Nephron progenitor cell (in vitro differentiated cells): Measurements from ENCODE around the gene COPB1.

Experiments
- DNase-seq: peaks from one replicate; pipeline ENCODE4 v3.0.0; 2021
- H3K27ac Mint-ChIP-seq: 2 replicates; pipeline ENCODE4 v1.8.0; 2021; ENCODE audit warnings: mild to moderate bottlenecking, moderate library complexity, mixed read lengths
- H3K27me3 Mint-ChIP-seq: 2 replicates; pipeline ENCODE4 v1.8.0; 2021; ENCODE audit warnings: mild to moderate bottlenecking, low read depth, mixed read lengths; ENCODE audit not compliant: poor library complexity
- H3K36me3 Mint-ChIP-seq: 2 replicates; pipeline ENCODE4 v1.8.0; 2021; ENCODE audit warnings: low read depth, mixed read lengths
- H3K4me1 Mint-ChIP-seq: 2 replicates; pipeline ENCODE4 v1.8.0; 2021; ENCODE audit warnings: mixed read lengths
- H3K4me3 Mint-ChIP-seq: 2 replicates; pipeline ENCODE4 v1.8.0; 2021; ENCODE audit warnings: mild to moderate bottlenecking, moderate library complexity, mixed read lengths
- H3K9me3 Mint-ChIP-seq: 2 replicates; pipeline ENCODE4 v1.8.0; 2021; ENCODE audit warnings: mild to moderate bottlenecking, moderate library complexity, mixed read lengths
- TF ChIP-seq, protein P1 (sequence below): fragments of 200-600 bp; sonication (generic); IDR thresholded peaks from 2 replicates; pipeline ENCODE4 v1.5.0; 2021; ENCODE audit warnings: antibody characterized with exemption

The COPB1 gene

DNA sequence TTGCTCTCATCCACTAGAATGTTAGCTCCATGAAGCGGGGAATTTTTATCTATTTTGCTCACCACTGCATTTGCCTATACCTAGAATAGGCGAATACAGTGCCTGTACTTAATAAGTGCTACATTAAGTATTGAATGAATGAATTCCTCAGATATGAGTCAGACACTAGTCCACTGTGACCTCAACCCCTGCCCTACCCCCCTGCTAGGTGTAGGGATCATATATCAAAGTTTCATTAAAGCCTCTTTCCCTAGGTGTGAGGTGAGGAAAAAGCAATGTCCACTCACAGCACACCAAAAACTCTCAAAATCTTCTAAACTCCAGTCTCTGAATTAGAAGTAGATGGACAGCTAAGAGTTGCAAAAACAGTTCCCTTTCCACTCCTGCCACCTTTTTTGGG lies 30.3 kb upstream of the COPB1 start:
- Mint-ChIP-seq H3K36me3 (peaks cover 10% of the 10 kb centered on the region), H3K4me3 (no peak overlapping the region), H3K4me1 (no peaks in the 10 kb centered on the region), H3K9me3 (no peaks in the 10 kb centered on the region), H3K27me3 (no peaks in the 10 kb centered on the region), H3K27ac (no peak overlapping the region)
- no peak for DNase-seq
- TF ChIP-seq, protein P1, sequence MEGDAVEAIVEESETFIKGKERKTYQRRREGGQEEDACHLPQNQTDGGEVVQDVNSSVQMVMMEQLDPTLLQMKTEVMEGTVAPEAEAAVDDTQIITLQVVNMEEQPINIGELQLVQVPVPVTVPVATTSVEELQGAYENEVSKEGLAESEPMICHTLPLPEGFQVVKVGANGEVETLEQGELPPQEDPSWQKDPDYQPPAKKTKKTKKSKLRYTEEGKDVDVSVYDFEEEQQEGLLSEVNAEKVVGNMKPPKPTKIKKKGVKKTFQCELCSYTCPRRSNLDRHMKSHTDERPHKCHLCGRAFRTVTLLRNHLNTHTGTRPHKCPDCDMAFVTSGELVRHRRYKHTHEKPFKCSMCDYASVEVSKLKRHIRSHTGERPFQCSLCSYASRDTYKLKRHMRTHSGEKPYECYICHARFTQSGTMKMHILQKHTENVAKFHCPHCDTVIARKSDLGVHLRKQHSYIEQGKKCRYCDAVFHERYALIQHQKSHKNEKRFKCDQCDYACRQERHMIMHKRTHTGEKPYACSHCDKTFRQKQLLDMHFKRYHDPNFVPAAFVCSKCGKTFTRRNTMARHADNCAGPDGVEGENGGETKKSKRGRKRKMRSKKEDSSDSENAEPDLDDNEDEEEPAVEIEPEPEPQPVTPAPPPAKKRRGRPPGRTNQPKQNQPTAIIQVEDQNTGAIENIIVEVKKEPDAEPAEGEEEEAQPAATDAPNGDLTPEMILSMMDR: no peak

DNA sequence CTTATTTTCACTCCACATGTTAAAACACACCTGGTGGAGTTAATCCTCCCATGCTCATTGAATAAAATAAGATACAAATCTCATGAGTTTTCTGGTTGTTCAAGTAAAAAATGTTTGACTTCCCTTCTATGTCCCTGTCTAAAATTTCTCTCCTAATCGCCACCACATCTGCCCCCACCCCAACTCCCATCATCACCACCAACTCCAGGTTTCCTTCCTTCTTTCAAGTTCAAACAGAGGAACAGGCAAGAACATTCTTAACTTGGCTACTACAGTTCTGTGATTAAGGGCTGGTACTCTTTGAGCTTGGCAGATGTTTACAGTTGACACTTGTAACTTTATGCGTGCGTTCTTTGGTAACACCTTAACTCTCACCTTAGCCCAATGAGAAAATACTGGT lies 29.7 kb upstream of the COPB1 start:
- TF ChIP-seq, protein P1: no peak
- no peaks in the 10 kb centered on the region for H3K27me3 Mint-ChIP-seq
- H3K4me1 Mint-ChIP-seq: no peaks in the 10 kb centered on the region
- H3K9me3 Mint-ChIP-seq: no peaks in the 10 kb centered on the region
- H3K4me3 Mint-ChIP-seq: no peak overlapping the region
- no peak for DNase-seq
- H3K36me3 Mint-ChIP-seq: peaks cover 10% of the 10 kb centered on the region
- H3K27ac Mint-ChIP-seq: peak overlapping the region; percentile 39

DNA sequence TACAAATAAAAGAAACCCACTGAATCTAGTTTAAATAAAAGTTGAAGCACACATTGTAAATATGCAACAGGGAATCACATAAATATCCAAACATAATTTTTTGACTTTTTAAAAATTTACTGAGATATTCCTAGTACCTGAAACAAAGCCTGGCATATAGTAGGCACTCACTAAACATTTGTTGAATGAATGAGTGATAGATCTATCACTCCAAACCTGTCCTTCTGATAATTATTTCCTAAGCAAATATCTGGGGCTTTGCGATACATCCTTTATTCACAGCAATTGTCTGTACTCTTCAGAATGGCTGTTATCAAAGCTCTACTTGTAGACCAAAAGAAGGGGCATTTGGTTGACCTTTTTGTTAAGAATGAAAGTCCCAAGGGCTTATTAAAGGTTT lies 23.2 kb upstream of the COPB1 start:
- no peaks in the 10 kb centered on the region for H3K27me3 Mint-ChIP-seq

DNA sequence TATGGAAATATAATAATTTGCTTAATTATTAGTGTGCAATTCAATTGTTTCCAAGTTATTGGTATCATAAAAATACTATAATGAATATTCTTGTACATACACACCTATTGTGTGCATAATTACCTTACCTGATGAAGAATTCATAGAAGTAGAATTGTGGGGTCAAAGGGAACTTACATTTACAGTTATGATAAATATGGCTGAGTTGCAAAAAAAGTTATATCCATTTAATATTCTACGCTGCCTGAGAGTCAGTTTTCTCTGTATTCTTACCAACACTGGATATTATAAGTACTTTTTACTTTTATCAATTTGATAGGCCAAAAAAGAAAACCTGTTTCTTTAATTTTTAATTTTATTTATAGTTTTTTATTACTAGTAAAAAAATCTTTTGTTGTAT lies 22.6 kb upstream of the COPB1 start:
- TF ChIP-seq, protein P1: no peak
- Mint-ChIP-seq H3K27me3 (no peaks in the 10 kb centered on the region), H3K36me3 (peaks cover 15% of the 10 kb centered on the region), H3K4me1 (peaks cover 23% of the 10 kb centered on the region), H3K9me3 (no peaks in the 10 kb centered on the region), H3K4me3 (no peak overlapping the region), H3K27ac (no peak overlapping the region)
- no peak for DNase-seq

More for the DNA sequence above, 23.2 kb upstream of the COPB1 start:
- peaks cover 23% of the 10 kb centered on the region for H3K4me1 Mint-ChIP-seq
- no peak for DNase-seq
- H3K9me3 Mint-ChIP-seq: no peaks in the 10 kb centered on the region
- peaks cover 9% of the 10 kb centered on the region for H3K36me3 Mint-ChIP-seq
- no peak overlapping the region for H3K27ac Mint-ChIP-seq
- H3K4me3 Mint-ChIP-seq: no peak overlapping the region
- TF ChIP-seq, protein P1: no peak

DNA sequence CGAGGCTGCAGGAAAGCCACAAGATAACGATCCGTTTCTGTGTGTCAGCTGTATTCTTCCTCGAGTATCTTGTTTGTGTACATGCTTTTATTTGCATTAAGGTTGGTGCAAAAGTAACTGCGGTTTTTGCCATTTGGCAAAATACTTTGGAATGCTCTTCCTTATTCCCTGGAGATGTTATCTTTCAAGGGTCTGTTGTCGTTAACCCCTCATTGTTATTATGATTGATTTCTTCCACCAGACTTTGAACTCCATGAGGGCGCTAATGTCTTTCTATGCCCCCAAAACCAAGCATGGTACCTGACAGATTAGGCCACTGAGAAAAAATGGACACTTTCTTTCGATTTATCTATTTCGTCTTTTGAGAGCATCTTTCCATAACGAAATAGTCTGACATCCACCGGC lies 21.1 kb upstream of the COPB1 start:
- Mint-ChIP-seq H3K4me1 (peaks cover 23% of the 10 kb centered on the region), H3K9me3 (no peaks in the 10 kb centered on the region), H3K36me3 (peaks cover 18% of the 10 kb centered on the region), H3K27me3 (no peaks in the 10 kb centered on the region), H3K27ac (peak overlapping the region; percentile 99), H3K4me3 (peak overlapping the region; percentile 89)
- DNase-seq: no peak
- TF ChIP-seq, protein P1: no peak

DNA sequence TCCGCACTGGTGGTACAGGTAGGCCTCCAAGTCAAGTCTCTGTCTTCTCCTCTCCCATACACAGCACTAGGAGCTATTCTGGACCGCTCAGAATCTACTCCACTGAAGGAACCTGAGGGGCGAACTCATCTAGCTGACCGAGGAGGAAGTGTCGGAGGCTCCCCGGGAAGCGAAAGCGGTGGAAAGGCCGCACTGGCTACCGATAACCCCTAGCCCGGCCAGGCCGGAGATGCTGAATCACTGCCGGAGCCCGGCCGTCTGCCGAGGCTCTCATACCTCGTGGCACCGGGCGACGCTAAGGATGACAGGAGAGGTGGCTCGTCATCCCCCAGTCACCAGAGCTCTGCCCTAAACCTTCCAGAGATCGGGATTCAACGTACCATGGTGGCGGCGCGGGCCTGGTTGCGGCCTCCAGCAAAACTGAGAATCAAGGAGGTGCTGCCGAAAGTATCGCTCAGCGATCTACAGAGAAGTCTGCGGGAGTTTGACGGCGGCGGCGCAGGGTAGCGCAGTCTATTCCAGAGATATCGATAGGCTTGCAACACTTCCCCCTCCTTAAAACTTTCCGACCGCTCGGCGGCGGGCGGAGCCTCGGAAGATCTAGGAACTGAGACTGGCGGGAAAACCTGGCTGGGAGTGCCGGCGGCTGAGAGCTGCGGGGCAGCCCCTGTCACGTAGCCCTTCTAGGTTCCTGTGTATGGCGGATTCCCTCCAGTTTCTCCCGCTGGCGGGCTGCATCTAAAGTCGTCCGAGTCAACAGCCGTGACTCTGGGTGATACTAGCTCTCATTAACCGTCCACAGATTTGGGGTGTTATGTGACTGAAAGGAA lies 20.5 kb upstream of the COPB1 start, which contains the start of gene PSMA1:
Gene PSMA1, minus strand, starts transcription at position 470 of the 830 bp plus-strand sequence. Its CDS starts 87 bp downstream, at position 383.
- Mint-ChIP-seq H3K4me1 (peaks cover 23% of the 10 kb centered on the region), H3K27me3 (no peaks in the 10 kb centered on the region), H3K9me3 (no peaks in the 10 kb centered on the region), H3K27ac (peak within 1 kb of the TSS; percentile 99), H3K4me3 (peak within 1 kb of the TSS; percentile 89), H3K36me3 (peaks cover 18% of the 10 kb centered on the region)
- TF ChIP-seq, protein P1: no peak
- DNase-seq: peak; percentile 91
